Endothelial cell of umbilical vein (primary cell): ENCODE data around the gene UBE2QL1. TPM values are rescaled to one million over a fixed set of nuclear protein-coding genes. Genes with fewer than 3 reads are reported as not detected.

Experiments used
- BruUV-seq: library from RNA; stranded (reverse); fragments of 400-500 nt; replicated peaks from 2 replicates; lab custom pipeline; 2021; lab: Mats Ljungman, UMichigan
- CTCF ChIA-PET: fragments of 300-600, 350-600 bp; sonication (Branson Sonifier 250); formaldehyde crosslinking; loops from one replicate; lab custom pipeline; 2021; ENCODE audit warnings: antibody characterized with exemption, inconsistent platforms; lab: Charles Lee
- POLR2A ChIA-PET: fragments of 300-600, 350-600 bp; sonication (Branson Sonifier 250); formaldehyde crosslinking; loops from one replicate; lab custom pipeline; 2021; ENCODE audit warnings: antibody characterized with exemption, inconsistent platforms; lab: Charles Lee
- DNase-seq: peaks from one replicate; pipeline ENCODE4 v3.0.0-alpha.2; 2011; ENCODE audit warnings: low read depth, low spot score
- FAIRE-seq: peaks from 2 replicates; lab custom pipeline; 2011; peaks lifted over from hg19 to GRCh38; lab: Jason Lieb, UNC
- H2AFZ ChIP-seq: 2 replicates; pipeline ENCODE4 v1.6.0; 2012; ENCODE audit warnings: low read depth, low read length, control low read depth, inconsistent platforms
- H3K27ac ChIP-seq: 2 replicates; pipeline ENCODE4 v1.5.1; 2011; ENCODE audit warnings: low read depth, mild to moderate bottlenecking, control low read depth, low read length, moderate library complexity; ENCODE audit not compliant: insufficient read depth
- H3K27me3 ChIP-seq, 2 experiments: 2 replicates each; pipeline versions ENCODE4 v1.6.0 to v1.6.1; 2011; ENCODE audit warnings: low read length in 2 of 2, mixed read lengths in 1 of 2; ENCODE audit not compliant: control insufficient read depth in 2 of 2, insufficient read depth in 2 of 2
- H3K36me3 ChIP-seq, 2 experiments: 2 replicates in 1 of 2; 3 replicates in 1 of 2; pipeline ENCODE4 v1.5.1; 2011; ENCODE audit warnings: low read length in 2 of 2, mild to moderate bottlenecking in 1 of 2, moderate library complexity in 1 of 2; ENCODE audit not compliant: control insufficient read depth in 2 of 2, insufficient read depth in 2 of 2; ENCODE audit errors: extremely low read depth in 1 of 2
- H3K4me1 ChIP-seq: 3 replicates; pipeline ENCODE4 v1.5.1; 2011; ENCODE audit warnings: mild to moderate bottlenecking, low read length; ENCODE audit not compliant: control insufficient read depth, insufficient read depth; ENCODE audit errors: extremely low read depth
- H3K4me2 ChIP-seq: 2 replicates; pipeline ENCODE4 v1.6.1; 2011; ENCODE audit warnings: low read length, control low read depth, mixed read lengths; ENCODE audit not compliant: insufficient read depth
- H3K4me3 ChIP-seq, 3 experiments: fragments of 200-600 bp in 1 of 3; sonication (generic), shearing (Covaris generic) in 1 of 3; replicated peaks in 1 of 3; 2 replicates each; pipeline ENCODE4 v1.5.1; 2011 to 2016; ENCODE audit warnings: control low read depth in 3 of 3, low read length in 3 of 3, mild to moderate bottlenecking in 2 of 3, inconsistent platforms in 1 of 3, low read depth in 1 of 3, moderate library complexity in 1 of 3; ENCODE audit not compliant: insufficient read depth in 1 of 3
- H3K79me2 ChIP-seq: 2 replicates; pipeline ENCODE4 v1.6.0; 2012; ENCODE audit warnings: low read length, inconsistent platforms; ENCODE audit not compliant: control insufficient read depth, insufficient read depth
- H3K9ac ChIP-seq: replicated peaks from 2 replicates; pipeline ENCODE3; 2011; ENCODE audit warnings: low read length, control low read depth; ENCODE audit not compliant: insufficient read depth; ENCODE audit errors: extremely low read depth
- H3K9me1 ChIP-seq: replicated peaks from 3 replicates; pipeline ENCODE4 v1.6.0; 2011; ENCODE audit warnings: mild to moderate bottlenecking, low read length; ENCODE audit not compliant: control insufficient read depth, insufficient read depth; ENCODE audit errors: extremely low read depth
- H3K9me3 ChIP-seq: replicated peaks from 2 replicates; pipeline ENCODE4 v1.5.1; 2012; ENCODE audit warnings: low read length, inconsistent platforms; ENCODE audit not compliant: control insufficient read depth, insufficient read depth
- H4K20me1 ChIP-seq: replicated peaks from 2 replicates; pipeline ENCODE3; 2011; ENCODE audit warnings: mild to moderate bottlenecking, low read length; ENCODE audit not compliant: control insufficient read depth, insufficient read depth; ENCODE audit errors: extremely low read depth
- POLR2AphosphoS5 ChIP-seq: IDR thresholded peaks from 2 replicates; pipeline ENCODE4 v1.6.1; 2012; ENCODE audit warnings: low read depth, mild to moderate bottlenecking, control low read depth, low read length, moderate library complexity; ENCODE audit not compliant: insufficient read depth
- dilution Hi-C: fragments of 300-500 bp; cut with MboI; formaldehyde crosslinking; loops from one replicate; pipeline ENCODE4 v1.15.0; 2019; ENCODE audit warnings: low sequenced_read_pairs; ENCODE audit not compliant: extremely low pct_ligation_motif_present
- intact Hi-C: fragments of 100-400 bp; cut with micrococcal nuclease; formaldehyde crosslinking; loops from one replicate; pipeline ENCODE4 v1.10.0; 2022
- polyA plus RNA-seq, 4 experiments: library from polyadenylated mRNA; depleted of rRNA in 3 of 4; stranded (reverse) in 3 of 4; unstranded in 1 of 4; fragments of >200 nt; gene quantifications; 2 replicates each; pipeline versions ENCODE4 v1.2.1 to v1.2.3, GENCODE V29; 2011 to 2012; ENCODE audit warnings: missing spikeins in 1 of 4
- total RNA-seq: library from RNA; stranded (reverse); gene quantifications from 2 replicates; pipeline ENCODE4 v1.2.3, GENCODE V29; 2021
- TF ChIP-seq, protein P1 (sequence below), 2 donors: IDR thresholded peaks; 1 replicate in 1 of 2; 2 replicates in 1 of 2; pipeline ENCODE4 v1.5.1; 2011; ENCODE audit warnings: low read length in 2 of 2, mild to moderate bottlenecking in 2 of 2, moderate library complexity in 2 of 2, control low read depth in 1 of 2, inconsistent platforms in 1 of 2, low read depth in 1 of 2; ENCODE audit not compliant: insufficient read depth in 1 of 2; ENCODE audit errors: extremely low read depth in 1 of 2

UBE2QL1 gene
- total and polyA plus RNA-seq, 2 donors (not counting 3 experiments of a cell fraction or from before 2014, with no cell fraction given) = 0.04 to 0.15 TPM

DNA sequence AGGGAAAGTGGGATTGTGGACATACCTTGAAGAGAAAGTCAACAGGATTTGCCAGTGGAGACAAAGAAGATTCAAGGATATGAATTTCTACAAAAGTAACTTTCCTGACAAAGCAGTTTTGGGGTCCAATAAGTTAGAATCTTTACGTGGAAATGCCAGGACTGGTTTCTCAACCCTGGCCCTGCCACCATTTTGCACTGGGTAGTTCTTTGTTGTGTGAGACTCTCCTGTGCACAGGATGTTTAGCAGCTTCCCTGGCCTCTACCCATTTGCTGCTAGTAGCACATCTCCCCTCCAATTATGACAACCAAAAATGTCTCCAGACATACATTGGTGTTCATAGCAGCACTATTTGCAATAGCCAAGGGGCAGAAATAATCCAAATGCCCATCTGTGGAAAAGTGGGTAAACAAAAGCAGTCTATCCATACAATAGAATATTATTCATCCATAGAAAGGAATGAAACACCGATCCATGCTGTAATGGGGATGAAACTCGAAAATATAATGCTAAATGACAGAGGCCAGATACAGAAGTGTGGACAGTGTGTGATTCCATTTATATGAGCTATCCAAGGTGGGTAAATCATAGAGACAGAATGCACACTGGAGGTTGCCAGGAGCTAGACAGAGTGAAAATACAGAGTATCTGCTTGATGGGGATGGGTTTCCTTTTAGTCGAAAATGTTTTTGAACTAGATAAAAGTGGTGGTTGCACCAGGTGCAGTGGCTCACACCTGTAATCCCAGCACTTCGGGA lies 92.8 kb downstream of the UBE2QL1 start:
- POLR2A ChIA-PET = no interaction called here
- Histone ChIP-seq H3K79me2 (no peaks in the 10 kb centered on the region), H2AFZ (no peak overlapping the region), H3K9me3 (no peaks in the 10 kb centered on the region), H3K4me1 (no peaks in the 10 kb centered on the region), H3K9me1 (no peaks in the 10 kb centered on the region), H3K4me3 (no peak overlapping the region), H3K36me3 (no peaks in the 10 kb centered on the region), H3K27ac (no peak overlapping the region), H4K20me1 (no peaks in the 10 kb centered on the region), H3K9ac (no peak overlapping the region), H3K4me2 (no peak overlapping the region), H3K27me3 (peaks cover 0 to 2% of the 10 kb centered on the region in 2 experiments)
- CTCF ChIA-PET = no interaction called here
- intact Hi-C loops = no loop called here
- dilution Hi-C loops = no loop called here
- DNase-seq (no peak), FAIRE-seq (no peak)
- no peak for TF ChIP-seq POLR2AphosphoS5
- TF ChIP-seq, protein P1, sequence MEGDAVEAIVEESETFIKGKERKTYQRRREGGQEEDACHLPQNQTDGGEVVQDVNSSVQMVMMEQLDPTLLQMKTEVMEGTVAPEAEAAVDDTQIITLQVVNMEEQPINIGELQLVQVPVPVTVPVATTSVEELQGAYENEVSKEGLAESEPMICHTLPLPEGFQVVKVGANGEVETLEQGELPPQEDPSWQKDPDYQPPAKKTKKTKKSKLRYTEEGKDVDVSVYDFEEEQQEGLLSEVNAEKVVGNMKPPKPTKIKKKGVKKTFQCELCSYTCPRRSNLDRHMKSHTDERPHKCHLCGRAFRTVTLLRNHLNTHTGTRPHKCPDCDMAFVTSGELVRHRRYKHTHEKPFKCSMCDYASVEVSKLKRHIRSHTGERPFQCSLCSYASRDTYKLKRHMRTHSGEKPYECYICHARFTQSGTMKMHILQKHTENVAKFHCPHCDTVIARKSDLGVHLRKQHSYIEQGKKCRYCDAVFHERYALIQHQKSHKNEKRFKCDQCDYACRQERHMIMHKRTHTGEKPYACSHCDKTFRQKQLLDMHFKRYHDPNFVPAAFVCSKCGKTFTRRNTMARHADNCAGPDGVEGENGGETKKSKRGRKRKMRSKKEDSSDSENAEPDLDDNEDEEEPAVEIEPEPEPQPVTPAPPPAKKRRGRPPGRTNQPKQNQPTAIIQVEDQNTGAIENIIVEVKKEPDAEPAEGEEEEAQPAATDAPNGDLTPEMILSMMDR (IDR thresholded peaks at IDR 0.05; ENCODE audit: extremely low read depth in 1 of 2, insufficient read depth in 1 of 2, low read depth in 1 of 2, low read length in 2 of 2) = no peak
- no TSS peak for BruUV-seq
